NCI-H524 (cell line): ENCODE measurements around the gene KCNT2.

Experiments used
- DNase-seq, 2 experiments: peaks; one replicate each; lab custom pipeline; 2025; lab: John Stamatoyannopoulos, UW

KCNT2 gene

GRCh38 chr1:196445775-196446174, 162.5 kb downstream of the KCNT2 start:
- no peak for DNase-seq

DNA sequence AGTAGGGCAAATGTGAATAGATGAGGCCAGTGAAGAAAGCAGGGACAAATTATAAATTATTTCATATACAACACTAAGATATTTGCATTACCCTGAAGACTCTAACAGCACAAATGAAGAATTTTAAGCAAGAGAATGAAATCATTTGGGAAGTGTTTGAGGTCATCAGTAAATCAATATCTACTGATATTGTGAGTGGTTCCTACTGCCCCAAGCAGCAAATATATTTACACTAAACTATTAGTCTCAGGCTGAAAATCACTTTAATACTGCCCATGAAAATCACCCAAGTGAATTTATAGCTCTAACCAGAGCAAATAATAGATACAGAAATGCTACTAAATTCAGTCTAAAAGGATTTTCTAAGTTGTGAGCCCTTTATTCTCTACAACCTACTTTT, 163.6 kb downstream of the KCNT2 start:
- DNase-seq: no peak

GRCh38 chr1:196442366-196442765, 165.9 kb downstream of the KCNT2 start:
- no peak for DNase-seq

DNA sequence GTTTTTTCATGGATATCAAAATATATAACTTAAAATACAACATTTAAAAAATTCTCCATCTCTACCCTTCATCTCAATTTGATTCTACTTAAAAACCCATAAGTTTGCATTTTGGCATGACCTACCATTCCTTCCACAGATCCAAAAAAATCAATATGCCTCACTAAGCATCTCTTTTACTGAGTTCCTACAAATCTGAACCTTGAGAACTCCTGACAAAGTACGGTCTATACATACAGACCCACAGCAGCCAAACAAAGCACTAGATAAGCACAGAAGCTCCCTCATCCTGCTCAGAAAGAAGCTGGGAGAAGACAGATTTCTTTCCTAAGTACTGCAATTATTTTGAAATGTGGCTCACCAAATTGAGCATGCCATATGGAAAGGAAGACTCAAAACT, 167.5 kb downstream of the KCNT2 start:
- DNase-seq: peak in 1 of 2 experiments; percentile 14

DNA sequence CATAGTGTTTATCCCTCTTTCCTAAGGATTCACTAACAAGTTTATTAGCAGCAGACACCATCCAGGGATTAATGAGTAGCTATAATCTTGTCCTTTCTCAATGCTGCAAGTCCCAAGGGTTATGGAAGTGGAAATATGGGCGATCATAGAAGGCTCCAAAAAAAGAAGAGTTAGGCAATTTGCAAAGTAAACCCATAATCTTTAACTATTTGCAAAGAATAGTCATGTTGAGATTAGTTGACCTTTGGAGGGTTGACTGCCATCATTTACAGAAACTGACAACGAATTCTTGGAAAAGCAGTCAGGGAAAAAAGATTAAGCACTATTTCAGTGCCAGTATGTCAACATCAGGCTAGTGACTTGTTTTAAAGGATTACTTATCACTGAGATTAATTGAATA, 169.9 kb downstream of the KCNT2 start:
- peak; percentile 8 to 23 for DNase-seq

DNA sequence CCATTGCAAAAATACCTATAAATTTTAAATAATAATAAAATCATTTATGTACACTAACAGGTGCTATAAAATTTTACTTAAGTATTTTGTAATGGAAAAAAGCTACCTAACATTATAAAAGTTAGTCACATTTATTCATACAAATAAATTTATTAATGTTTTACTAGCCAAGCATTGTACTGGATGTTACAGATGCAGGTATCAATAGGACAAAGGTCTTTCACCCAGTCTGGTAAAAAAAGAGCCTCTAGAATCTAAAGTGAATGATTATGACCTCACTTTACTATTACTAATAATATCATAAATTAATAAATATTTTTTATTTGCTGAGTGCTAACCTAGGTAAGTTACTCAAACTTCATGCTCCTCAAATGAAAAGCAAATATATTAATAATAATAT, 170.6 kb downstream of the KCNT2 start:
- no peak for DNase-seq

- peak in 1 of 2 experiments; percentile 2 for DNase-seq
Observed at GRCh38 chr1:196433000-196433399, 175.2 kb downstream of the KCNT2 start.

GRCh38 chr1:196427976-196428734, 180.1 kb downstream of the KCNT2 start:
- DNase-seq: no peak

GRCh38 chr1:196425513-196425912, 182.7 kb downstream of the KCNT2 start:
- DNase-seq: no peak

DNA sequence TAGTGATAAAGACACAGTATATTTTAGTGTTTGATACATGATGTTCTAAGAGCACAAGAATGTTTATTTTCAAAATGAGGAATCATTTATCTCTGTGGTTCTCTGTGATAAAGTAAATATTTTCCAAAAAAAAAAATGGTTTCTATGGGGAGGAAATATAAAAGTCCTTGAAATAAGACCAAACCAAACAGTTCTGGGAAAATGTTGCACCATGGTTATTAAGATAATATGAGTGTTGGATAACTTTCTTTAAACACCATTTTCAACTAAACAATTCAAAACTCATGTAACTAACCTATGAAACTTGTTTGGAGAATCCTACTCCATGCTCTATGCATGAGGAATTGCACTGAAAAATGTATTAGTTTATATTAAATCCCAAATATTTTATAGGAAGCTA, 184.6 kb downstream of the KCNT2 start:
- DNase-seq: no peak

DNA sequence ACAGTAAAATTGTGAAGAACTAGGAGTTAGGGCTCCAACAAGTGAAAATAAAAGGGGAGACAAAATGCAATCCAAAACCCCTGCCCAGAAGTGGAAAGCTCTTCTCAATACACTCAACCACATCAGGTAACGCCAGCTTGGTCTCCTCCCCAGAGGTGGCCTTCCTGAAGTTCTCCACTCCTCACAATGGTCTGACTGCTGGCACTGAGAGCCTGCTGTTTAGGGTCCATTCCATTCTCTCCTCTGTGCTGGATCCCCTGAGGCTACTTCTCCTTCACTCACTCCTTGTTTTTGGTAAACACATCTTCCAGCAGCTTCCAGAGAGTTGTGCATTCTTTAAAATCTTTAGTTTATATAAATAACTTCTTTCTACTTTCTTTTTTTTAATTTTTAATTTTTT, 189.5 kb downstream of the KCNT2 start:
- no peak for DNase-seq

- DNase-seq: no peak
Observed at GRCh38 chr1:196415978-196416377, 192.3 kb downstream of the KCNT2 start.

- DNase-seq: no peak
Observed at GRCh38 chr1:196412326-196412725, 195.9 kb downstream of the KCNT2 start.

GRCh38 chr1:196410768-196411167, 197.5 kb downstream of the KCNT2 start:
- DNase-seq: no peak

DNA sequence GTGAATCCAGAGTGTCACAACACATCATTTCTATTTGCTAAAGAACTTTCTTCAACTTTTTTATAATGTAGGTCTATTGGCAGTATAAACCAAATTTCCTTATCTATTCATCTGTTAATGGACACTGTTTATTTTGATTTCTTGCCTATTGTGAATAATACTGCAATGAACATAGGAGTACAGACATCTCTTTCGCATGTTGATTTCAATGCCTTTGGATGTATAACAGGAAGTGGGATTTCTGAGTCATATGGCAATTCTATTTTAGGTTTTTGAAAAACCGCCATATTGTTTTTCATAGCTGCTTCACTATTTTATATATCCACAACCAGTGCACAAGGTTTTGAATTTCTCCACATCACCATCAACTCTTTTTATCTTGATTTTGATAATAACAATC, 198.7 kb downstream of the KCNT2 start:
- DNase-seq: no peak

GRCh38 chr1:196407358-196408051, 200.7 kb downstream of the KCNT2 start:
- DNase-seq: no peak

DNA sequence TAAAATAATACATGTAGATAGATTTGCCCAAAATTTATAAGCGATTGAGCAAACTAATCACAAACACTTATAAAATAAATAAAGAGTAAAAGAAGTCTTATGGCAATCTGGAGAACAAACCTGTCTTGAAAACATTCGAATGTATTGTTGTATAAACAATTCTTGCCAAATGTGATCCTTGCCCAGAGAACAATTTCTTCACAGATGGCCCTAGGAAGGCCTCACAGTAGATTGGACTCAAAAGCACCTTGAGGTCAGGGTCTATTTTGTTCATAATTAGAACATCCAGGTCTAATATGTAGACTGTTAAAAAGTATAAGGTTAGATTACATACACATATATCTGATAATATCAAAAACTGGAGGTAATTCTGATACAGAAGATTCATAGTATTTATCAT, 202.4 kb downstream of the KCNT2 start:
- DNase-seq: no peak

- DNase-seq: no peak
Observed at GRCh38 chr1:196403803-196404690, 204.2 kb downstream of the KCNT2 start.

- DNase-seq: no peak
Observed at GRCh38 chr1:196401891-196402290, 206.3 kb downstream of the KCNT2 start.

DNA sequence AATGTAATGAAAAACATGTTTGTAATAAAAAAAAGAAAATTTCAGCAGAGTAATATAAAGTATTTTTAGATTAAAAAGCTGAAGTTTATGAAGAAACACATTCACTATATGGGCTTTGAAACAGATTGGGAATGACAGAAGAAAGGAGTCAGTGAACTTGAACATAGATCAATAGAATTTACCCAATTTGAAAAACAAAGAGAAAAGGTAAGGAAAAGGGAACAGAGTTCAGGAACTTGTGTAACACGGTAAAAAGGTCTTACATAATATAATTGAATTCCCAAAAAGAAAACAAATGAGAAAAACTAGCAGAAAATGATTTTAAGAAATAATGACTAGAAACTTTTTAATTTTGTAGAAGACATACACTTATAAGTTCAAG, 206.8 kb downstream of the KCNT2 start:
- no peak for DNase-seq

GRCh38 chr1:196400478-196401451, 207.5 kb downstream of the KCNT2 start:
- no peak for DNase-seq
